ENCODE data around the gene ELP6.

DNA sequence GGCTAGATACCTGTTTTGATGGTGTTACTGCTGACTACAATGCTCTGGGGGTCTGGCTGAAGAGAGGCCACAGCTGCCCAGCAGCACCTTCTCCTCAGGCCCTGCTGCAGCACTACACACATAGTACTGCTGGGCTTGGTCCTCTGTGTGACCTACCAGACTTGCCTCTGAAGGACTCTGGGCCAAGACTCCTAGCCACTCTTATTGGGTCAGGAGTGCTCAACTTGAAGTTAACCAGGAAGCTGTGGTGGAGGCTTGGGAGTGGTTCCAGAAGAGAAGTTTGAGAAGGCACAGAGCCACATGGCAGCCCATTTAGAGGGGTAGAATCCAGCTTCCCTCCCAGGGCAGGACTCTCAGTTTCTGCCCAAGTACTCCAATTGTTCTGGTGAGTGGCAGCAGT lies 16.6 kb downstream of the ELP6 start:
- TF ChIP-seq TP53 (CRISPR knock-in tag; IDR thresholded peaks at IDR 0.05) = no peak
- no peak for TF ChIP-seq ESRRA (IDR thresholded peaks at IDR 0.05; ENCODE audit: borderline replicate concordance, low read length)
- TF ChIP-seq, protein P1, sequence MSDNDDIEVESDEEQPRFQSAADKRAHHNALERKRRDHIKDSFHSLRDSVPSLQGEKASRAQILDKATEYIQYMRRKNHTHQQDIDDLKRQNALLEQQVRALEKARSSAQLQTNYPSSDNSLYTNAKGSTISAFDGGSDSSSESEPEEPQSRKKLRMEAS (IDR thresholded peaks at IDR 0.05) = no peak
- TF ChIP-seq CTCF (IDR thresholded peaks at IDR 0.05) = no peak
- no peak for TF ChIP-seq ZNF302 (CRISPR knock-in tag; IDR thresholded peaks at IDR 0.05)
- no peak for TF ChIP-seq NFE2L2 (conservative IDR thresholded peaks at IDR 0.05; ENCODE audit: low read length)

All from A549 (cell line).